Left hindlimb (tissue), 1 donor: ENCODE measurements around the gene PIGP.
"Not testable (repeated sequence)": the region's sequence is repeated elsewhere in the genome, so short reads cannot be mapped to it uniquely, and the experiment has no call there.

Experiments used
- DNase-seq: peaks from one replicate; pipeline ENCODE4 v3.0.0-alpha.2; 2018

Gene PIGP

DNA sequence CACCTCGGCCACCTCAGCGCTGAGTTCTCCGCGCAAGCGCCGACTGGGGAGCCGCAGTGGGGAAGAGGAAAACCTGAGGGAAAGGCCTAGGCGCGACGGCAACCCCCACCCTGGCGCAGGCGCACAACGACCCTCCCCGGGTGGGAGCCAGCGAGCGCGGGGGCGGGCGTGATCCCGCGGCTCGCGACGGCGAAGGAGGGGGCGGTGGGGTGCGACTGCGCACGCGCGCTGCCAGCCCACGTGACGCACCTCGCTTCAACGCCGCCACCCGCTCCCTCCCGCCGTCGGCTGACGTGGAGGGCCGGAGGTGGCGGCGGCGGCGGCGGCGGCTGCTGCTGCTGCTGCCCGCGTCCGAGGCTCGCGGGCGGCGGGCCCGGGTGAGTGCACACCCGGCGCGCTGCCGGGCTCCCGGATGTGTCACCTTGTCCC is at the start of gene PIGP, which contains the start of gene TTC3:
Gene PIGP (minus strand): TSS at position 84 of the 429 bp plus-strand sequence. CDS start 556 bp downstream, outside the sequence.
Gene TTC3 (plus strand): TSS at position 267 of the 429 bp plus-strand sequence. CDS start 14,004 bp downstream, outside the sequence.
- DNase-seq = peak; percentile 99

GRCh38 chr21:37119421-37120218 is 46.7 kb upstream of the PIGP start:
- no peak for DNase-seq

- DNase-seq = no peak
Measured at GRCh38 chr21:37118187-37118826, 45.4 kb upstream of the PIGP start.

- no peak for DNase-seq
Measured at GRCh38 chr21:37117204-37117603, 44.3 kb upstream of the PIGP start.

DNA sequence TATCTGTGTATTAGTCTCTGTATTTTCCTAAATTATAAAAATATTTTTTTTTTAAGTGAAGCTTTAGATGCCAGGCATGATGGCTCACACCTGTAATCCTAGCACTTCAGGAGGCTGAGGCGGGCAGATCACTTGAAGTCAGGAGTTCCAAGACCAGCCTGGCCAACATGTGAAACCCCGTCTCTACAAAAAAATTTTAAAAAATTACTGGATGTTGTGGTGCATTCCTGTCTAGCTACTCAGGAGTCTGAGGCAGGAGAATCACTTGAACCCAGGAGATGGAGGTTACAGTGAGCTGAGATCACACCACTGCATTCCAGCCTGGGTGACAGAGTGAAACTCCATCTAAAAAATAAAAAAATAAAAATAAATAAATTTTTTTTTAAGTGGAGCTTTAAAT is 43.6 kb upstream of the PIGP start:
- not testable (repeated sequence) for DNase-seq

GRCh38 chr21:37114301-37114700 is 41.4 kb upstream of the PIGP start:
- not testable (repeated sequence) for DNase-seq

DNA sequence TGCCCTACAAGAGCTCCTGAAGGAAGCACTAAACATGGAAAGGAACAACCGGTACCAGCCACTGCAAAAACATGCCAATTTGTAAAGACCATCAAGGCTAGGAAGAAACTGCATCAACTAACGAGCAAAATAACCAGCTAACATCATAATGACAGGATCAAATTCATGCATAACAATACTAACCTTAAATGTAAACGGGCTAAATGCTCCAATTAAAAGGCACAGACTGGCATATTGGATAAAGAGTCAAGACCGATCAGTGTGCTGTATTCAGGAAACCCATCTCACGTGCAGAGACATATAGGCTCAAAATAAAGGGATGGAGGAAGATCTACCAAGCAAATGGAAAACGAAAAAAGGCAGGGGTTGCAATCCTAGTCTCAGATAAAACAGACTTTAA is 38.2 kb upstream of the PIGP start:
- not testable (repeated sequence) for DNase-seq

DNA sequence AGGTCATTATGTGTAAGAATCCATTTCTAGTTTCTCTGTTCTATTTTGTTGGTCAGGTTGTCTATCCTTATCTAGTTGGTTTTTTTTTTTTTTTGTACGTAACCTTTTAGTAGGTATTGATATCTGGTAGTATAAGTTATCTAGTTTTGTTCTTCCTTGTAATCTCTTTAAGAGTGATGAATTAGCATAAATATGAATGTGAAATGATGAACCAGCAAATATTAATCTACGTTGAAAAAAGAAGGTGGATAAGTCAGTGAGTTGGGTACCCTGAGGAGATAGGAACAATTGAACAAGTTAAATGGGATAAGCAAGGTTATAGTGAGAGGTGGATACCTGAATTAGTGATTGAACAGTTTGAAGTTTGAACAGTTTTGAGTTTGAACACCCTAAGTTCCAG is 34.1 kb upstream of the PIGP start:
- no peak for DNase-seq

GRCh38 chr21:37102746-37103145 is 29.9 kb upstream of the PIGP start:
- DNase-seq = not testable (repeated sequence)

GRCh38 chr21:37101384-37101783 is 28.5 kb upstream of the PIGP start:
- DNase-seq = no peak

DNA sequence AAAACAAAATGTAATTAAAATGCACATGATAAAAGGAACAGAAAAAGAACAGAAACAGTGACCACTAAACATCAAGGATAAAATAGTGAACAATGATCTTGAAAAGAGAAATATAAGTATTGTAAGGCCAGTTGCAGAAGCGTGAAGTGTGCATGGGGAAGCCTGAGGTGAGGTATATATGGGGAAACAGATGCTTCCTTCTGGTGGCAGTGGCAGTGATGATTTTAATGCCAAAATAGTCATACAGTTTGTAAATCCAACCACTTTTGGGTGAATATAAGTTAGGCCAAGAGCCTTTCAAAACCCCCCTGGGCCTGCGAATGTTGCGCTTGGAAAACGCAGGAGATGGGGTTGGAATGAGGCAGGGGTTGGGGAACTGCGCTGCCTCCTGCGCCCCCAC is 27.4 kb upstream of the PIGP start:
- DNase-seq = no peak

GRCh38 chr21:37098751-37099150 is 25.9 kb upstream of the PIGP start:
- peak; percentile 64 for DNase-seq

- no peak for DNase-seq
Measured at GRCh38 chr21:37095821-37096220, 22.9 kb upstream of the PIGP start.

DNA sequence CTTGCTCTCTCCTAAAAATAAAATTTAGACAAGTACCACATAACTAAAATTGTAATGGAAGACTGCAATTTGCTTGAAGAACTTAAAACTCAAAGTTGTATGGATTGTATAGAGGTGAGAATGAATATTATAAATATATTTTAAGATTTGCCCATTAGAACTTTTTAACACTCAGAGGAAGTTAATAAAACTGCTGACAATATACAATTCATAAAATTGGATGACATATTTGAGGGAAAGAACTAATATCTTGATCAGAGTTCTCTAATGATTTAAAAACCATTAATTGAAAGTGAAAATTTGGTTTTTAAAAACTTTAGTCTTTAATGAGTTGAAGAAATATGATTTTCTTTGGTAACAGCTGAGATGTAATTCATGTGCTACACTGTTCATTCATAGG is 21.1 kb upstream of the PIGP start:
- no peak for DNase-seq

- DNase-seq = no peak
Measured at GRCh38 chr21:37088186-37088735, 15.4 kb upstream of the PIGP start.

DNA sequence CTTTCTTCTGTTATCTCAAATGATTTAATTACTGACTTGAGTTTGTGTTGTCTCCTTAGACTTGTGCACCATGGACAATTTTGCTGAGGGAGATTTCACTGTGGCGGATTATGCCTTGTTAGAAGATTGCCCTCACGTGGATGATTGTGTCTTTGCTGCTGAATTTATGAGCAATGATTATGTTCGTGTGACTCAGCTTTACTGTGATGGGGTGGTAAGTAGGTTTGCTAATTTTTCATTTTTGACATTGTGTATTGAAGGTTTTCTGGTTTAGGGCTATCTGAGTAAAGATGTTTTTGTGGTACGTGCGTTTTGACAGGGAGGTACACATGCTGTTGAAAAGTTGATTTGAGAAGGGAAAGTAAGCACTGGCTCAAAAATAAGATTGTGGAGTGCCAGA is 14.3 kb upstream of the PIGP start:
- DNase-seq = no peak

- DNase-seq = no peak
Measured at GRCh38 chr21:37085726-37086125, 12.9 kb upstream of the PIGP start.

- no peak for DNase-seq
Measured at GRCh38 chr21:37082856-37083528, 10.1 kb upstream of the PIGP start.

DNA sequence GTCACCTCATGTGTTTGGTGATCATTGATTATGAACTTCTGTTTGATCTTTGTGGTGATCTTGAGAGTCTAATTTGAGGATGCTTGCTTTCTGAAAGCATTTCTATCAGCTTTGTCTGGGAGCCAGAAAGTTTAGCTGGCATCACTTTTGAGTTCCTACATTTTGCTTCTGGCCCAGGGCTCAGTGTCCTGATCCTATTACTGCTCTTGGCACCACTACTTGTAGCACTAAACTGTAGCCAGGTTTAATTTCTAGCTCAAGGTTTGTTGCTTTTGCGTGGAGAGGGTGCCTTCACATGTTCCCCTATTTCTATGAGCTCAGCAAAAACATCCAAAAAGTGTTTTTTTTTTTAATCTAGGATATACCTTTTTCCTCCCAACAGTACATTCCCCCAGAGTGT is 9.5 kb upstream of the PIGP start:
- DNase-seq = no peak

DNA sequence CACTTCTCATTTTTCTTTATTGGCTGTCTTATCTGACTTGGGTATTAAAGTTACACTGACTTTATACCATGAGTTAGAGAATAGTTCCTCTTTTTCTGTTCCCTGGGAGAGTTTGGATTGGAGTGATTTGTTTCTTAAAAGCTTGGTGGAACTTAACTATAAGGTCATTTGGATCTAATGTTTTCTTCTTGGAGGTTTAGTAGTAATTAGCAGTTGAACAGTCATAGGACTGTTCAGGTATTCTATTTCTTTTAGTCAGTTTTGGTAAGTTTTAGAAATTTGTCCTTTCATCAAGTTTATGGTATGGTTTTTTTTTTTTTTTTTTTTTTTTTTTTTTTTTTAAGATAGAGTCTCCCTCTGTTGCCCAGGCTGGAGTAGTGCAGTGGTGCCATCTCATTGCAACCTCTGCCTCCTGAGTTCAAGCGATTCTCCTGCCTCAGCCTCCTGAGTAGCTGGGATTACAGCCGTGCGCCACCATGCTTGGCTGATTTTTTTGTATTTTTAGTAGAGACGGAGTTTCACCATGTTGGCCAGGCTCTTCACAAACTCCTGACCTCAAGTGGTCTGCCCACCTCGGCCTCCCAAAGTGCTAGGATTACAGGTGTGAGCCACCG is 6.4 kb upstream of the PIGP start:
- no peak for DNase-seq

GRCh38 chr21:37077403-37077802 is 4.5 kb upstream of the PIGP start:
- DNase-seq = no peak

GRCh38 chr21:37076087-37076850 is 3.4 kb upstream of the PIGP start:
- DNase-seq = no peak
